ENCODE data around the gene PWP1. TPM values are rescaled to one million over a fixed set of nuclear protein-coding genes. Genes with fewer than 3 reads are reported as not detected.

Gene PWP1
- total and polyA plus RNA-seq, 2 experiments from 2014 or later: 110 to 211 TPM

GRCh38 chr12:107702106-107702505 lies 16.5 kb downstream of the PWP1 start:
- H3K27ac Mint-ChIP-seq: no peak overlapping the region
- DNase-seq (ENCODE audit: low spot score) (no peak), ATAC-seq (no peak)
- H3K9me2 ChIP-seq (ENCODE audit: insufficient read depth): no peaks in the 10 kb centered on the region
- H3K9me3 Mint-ChIP-seq: peaks cover 6% of the 10 kb centered on the region
- TF ChIP-seq, protein P1, sequence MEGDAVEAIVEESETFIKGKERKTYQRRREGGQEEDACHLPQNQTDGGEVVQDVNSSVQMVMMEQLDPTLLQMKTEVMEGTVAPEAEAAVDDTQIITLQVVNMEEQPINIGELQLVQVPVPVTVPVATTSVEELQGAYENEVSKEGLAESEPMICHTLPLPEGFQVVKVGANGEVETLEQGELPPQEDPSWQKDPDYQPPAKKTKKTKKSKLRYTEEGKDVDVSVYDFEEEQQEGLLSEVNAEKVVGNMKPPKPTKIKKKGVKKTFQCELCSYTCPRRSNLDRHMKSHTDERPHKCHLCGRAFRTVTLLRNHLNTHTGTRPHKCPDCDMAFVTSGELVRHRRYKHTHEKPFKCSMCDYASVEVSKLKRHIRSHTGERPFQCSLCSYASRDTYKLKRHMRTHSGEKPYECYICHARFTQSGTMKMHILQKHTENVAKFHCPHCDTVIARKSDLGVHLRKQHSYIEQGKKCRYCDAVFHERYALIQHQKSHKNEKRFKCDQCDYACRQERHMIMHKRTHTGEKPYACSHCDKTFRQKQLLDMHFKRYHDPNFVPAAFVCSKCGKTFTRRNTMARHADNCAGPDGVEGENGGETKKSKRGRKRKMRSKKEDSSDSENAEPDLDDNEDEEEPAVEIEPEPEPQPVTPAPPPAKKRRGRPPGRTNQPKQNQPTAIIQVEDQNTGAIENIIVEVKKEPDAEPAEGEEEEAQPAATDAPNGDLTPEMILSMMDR (conservative IDR thresholded peaks at IDR 0.05; ENCODE audit: low read depth in 2 of 2): no peak
- TF ChIP-seq POLR2AphosphoS5 (IDR thresholded peaks at IDR 0.05; ENCODE audit: low read depth) (no peak), ZNF114 (CRISPR knock-in tag; IDR thresholded peaks at IDR 0.05) (no peak), ZNF462 (CRISPR knock-in tag; IDR thresholded peaks at IDR 0.05) (no peak), STAT1 (IDR thresholded peaks at IDR 0.05; ENCODE audit: unreplicated experiment) (no peak), CREB1 (CRISPR knock-in tag; IDR thresholded peaks at IDR 0.05; ENCODE audit: low read depth) (no peak), JUNB (IDR thresholded peaks at IDR 0.05; ENCODE audit: unreplicated experiment) (no peak), NANOG (IDR thresholded peaks at IDR 0.05; ENCODE audit: borderline replicate concordance) (no peak), ZNF331 (CRISPR knock-in tag; IDR thresholded peaks at IDR 0.05; ENCODE audit: low read depth) (no peak), ETS1 (IDR thresholded peaks at IDR 0.05) (no peak)
- H3K27me3 Mint-ChIP-seq (ENCODE audit: insufficient read depth, low read depth, poor library complexity): peaks cover 2% of the 10 kb centered on the region
- no peaks in the 10 kb centered on the region for H3F3A ChIP-seq (replicated peaks; ENCODE audit: low read depth)
- H3K4me3 Mint-ChIP-seq: no peak overlapping the region
- peaks cover 97% of the 10 kb centered on the region for H3K36me3 Mint-ChIP-seq (ENCODE audit: low read depth)
- H3K4me2 ChIP-seq: no peak overlapping the region
- no peak overlapping the region for H3K27ac ChIP-seq (ENCODE audit: low read depth)
- peaks cover 82% of the 10 kb centered on the region for H3K36me3 ChIP-seq (ENCODE audit: insufficient read depth)
- no peaks in the 10 kb centered on the region for H3K4me1 Mint-ChIP-seq
- no peak overlapping the region for H3K4me3 ChIP-seq
- H3K4me1 ChIP-seq (ENCODE audit: insufficient read depth): no peaks in the 10 kb centered on the region
- H3K79me2 ChIP-seq (replicated peaks; ENCODE audit: insufficient read depth): peaks cover 4% of the 10 kb centered on the region; the same call in 1 of the 2 replicates
- H4K20me1 ChIP-seq (replicated peaks; ENCODE audit: insufficient read depth): peaks cover 7% of the 10 kb centered on the region; the same call in 1 of the 2 replicates
- no peaks in the 10 kb centered on the region for H3K27me3 ChIP-seq (ENCODE audit: insufficient read depth)
- no peak overlapping the region for H2AFZ ChIP-seq

Measured in GM23338 (cell line).